Neutrophil (primary cell): ENCODE data around the gene DDX42.

Experiments used
- H3K27ac ChIP-seq: fragments of 200-600 bp; sonication (generic); 2 replicates; pipeline ENCODE4 v1.5.1; 2016; ENCODE audit warnings: mild to moderate bottlenecking, moderate library complexity
- H3K27me3 ChIP-seq: fragments of 200-600 bp; sonication (generic); 2 replicates; pipeline ENCODE4 v1.6.0; 2016; ENCODE audit warnings: mild to moderate bottlenecking
- H3K36me3 ChIP-seq: fragments of 200-600 bp; sonication (generic); 2 replicates; pipeline ENCODE4 v1.5.1; 2017
- H3K4me1 ChIP-seq, 2 experiments: fragments of 200-600 bp in 1 of 2; sonication (generic) in 1 of 2; 1 replicate in 1 of 2; 2 replicates in 1 of 2; pipeline versions ENCODE4 v1.5.1 to v1.6.1; 2013 to 2016; ENCODE audit warnings: low read depth in 1 of 2, low read length in 1 of 2, mild to moderate bottlenecking in 1 of 2, moderate library complexity in 1 of 2; ENCODE audit not compliant: control insufficient read depth in 1 of 2, insufficient read depth in 1 of 2
- H3K4me3 ChIP-seq, 2 experiments: fragments of 200-600 bp in 1 of 2; sonication (generic) in 1 of 2; 1 replicate in 1 of 2; 2 replicates in 1 of 2; pipeline ENCODE4 v1.5.1; 2013 to 2016; ENCODE audit warnings: low read depth in 1 of 2, low read length in 1 of 2, mild to moderate bottlenecking in 1 of 2, moderate library complexity in 1 of 2
- H3K9me3 ChIP-seq: fragments of 200-600 bp; sonication (generic); 2 replicates; pipeline ENCODE4 v1.5.1; 2016
- TF ChIP-seq, protein P1 (sequence below): fragments of 200-600 bp; sonication (generic); IDR thresholded peaks from 2 replicates; pipeline ENCODE4 v1.5.1; 2016; ENCODE audit warnings: antibody characterized with exemption

The DDX42 gene

GRCh38 chr17:63828936-63829335, 55.0 kb downstream of the DDX42 start:
- H3K4me3 ChIP-seq, result no peak overlapping the region
- no peaks in the 10 kb centered on the region for H3K9me3 ChIP-seq
- H3K36me3 ChIP-seq, result peaks cover 57% of the 10 kb centered on the region

GRCh38 chr17:63830278-63830677, 56.3 kb downstream of the DDX42 start:
- Histone ChIP-seq H3K27ac (no peak overlapping the region), H3K9me3 (no peaks in the 10 kb centered on the region), H3K4me1 (peaks cover 36 to 47% of the 10 kb centered on the region in 2 experiments), H3K36me3 (peaks cover 62% of the 10 kb centered on the region), H3K4me3 (no peak overlapping the region), H3K27me3 (no peaks in the 10 kb centered on the region)
- TF ChIP-seq, protein P1, sequence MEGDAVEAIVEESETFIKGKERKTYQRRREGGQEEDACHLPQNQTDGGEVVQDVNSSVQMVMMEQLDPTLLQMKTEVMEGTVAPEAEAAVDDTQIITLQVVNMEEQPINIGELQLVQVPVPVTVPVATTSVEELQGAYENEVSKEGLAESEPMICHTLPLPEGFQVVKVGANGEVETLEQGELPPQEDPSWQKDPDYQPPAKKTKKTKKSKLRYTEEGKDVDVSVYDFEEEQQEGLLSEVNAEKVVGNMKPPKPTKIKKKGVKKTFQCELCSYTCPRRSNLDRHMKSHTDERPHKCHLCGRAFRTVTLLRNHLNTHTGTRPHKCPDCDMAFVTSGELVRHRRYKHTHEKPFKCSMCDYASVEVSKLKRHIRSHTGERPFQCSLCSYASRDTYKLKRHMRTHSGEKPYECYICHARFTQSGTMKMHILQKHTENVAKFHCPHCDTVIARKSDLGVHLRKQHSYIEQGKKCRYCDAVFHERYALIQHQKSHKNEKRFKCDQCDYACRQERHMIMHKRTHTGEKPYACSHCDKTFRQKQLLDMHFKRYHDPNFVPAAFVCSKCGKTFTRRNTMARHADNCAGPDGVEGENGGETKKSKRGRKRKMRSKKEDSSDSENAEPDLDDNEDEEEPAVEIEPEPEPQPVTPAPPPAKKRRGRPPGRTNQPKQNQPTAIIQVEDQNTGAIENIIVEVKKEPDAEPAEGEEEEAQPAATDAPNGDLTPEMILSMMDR, result no peak

More at GRCh38 chr17:63828936-63829335, 55.0 kb downstream of the DDX42 start:
- TF ChIP-seq, protein P1, result no peak
- Histone ChIP-seq H3K27ac (no peak overlapping the region), H3K27me3 (no peaks in the 10 kb centered on the region), H3K4me1 (peaks cover 25 to 36% of the 10 kb centered on the region in 2 experiments)

DNA sequence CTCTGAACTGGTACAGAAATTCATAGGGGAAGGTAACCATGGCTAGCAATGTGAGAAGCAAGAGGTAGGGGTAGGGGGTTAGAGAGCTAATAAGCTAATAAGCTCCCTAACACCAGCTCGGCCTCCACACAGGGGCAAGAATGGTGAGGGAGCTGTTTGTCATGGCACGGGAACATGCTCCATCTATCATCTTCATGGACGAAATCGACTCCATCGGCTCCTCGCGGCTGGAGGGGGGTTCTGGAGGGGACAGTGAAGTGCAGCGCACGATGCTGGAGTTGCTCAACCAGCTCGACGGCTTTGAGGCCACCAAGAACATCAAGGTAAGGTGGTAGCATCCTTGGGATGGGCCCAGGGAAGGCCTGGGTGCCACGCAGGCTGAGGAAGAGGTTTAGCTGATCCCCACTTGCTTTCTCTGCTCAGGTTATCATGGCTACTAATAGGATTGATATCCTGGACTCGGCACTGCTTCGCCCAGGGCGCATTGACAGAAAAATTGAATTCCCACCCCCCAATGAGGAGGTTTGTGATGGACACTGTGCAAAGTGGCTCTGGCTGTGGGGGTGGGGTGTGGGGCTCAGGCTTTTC, 57.0 kb downstream of the DDX42 start:
- no peak overlapping the region for H3K4me3 ChIP-seq
- no peaks in the 10 kb centered on the region for H3K27me3 ChIP-seq
- H3K27ac ChIP-seq, result peak overlapping the region; percentile 5
- TF ChIP-seq, protein P1, result no peak
- peaks cover 31 to 41% of the 10 kb centered on the region in 2 experiments for H3K4me1 ChIP-seq
- no peaks in the 10 kb centered on the region for H3K9me3 ChIP-seq
- peaks cover 69% of the 10 kb centered on the region for H3K36me3 ChIP-seq

- peaks cover 73% of the 10 kb centered on the region for H3K36me3 ChIP-seq
- H3K4me1 ChIP-seq, result peaks cover 26 to 36% of the 10 kb centered on the region in 2 experiments
- TF ChIP-seq, protein P1, result no peak
- H3K27me3 ChIP-seq, result no peaks in the 10 kb centered on the region
- H3K4me3 ChIP-seq, result no peak overlapping the region
- peak overlapping the region; percentile 5 for H3K27ac ChIP-seq
- H3K9me3 ChIP-seq, result no peaks in the 10 kb centered on the region
Measured at GRCh38 chr17:63831505-63831904, 57.5 kb downstream of the DDX42 start.

GRCh38 chr17:63832014-63832413, 58.0 kb downstream of the DDX42 start:
- peaks cover 24 to 32% of the 10 kb centered on the region in 2 experiments for H3K4me1 ChIP-seq
- TF ChIP-seq, protein P1, result no peak
- H3K9me3 ChIP-seq, result no peaks in the 10 kb centered on the region
- no peak overlapping the region for H3K27ac ChIP-seq
- peaks cover 78% of the 10 kb centered on the region for H3K36me3 ChIP-seq
- no peaks in the 10 kb centered on the region for H3K27me3 ChIP-seq
- H3K4me3 ChIP-seq, result no peak overlapping the region
